TTC549 (cell line): ENCODE results near the gene WDR11.

Source experiments
- FAIRE-seq: peaks from 2 replicates; lab custom pipeline; 2012; peaks lifted over from hg19 to GRCh38; lab: Jason Lieb, UNC

The WDR11 gene

GRCh38 chr10:120850911-120851865, at the start of gene WDR11:
Gene WDR11, plus strand, starts transcription at chr10:120851362. Its CDS starts 59 bp downstream, at chr10:120851421.
- no peak for FAIRE-seq

DNA sequence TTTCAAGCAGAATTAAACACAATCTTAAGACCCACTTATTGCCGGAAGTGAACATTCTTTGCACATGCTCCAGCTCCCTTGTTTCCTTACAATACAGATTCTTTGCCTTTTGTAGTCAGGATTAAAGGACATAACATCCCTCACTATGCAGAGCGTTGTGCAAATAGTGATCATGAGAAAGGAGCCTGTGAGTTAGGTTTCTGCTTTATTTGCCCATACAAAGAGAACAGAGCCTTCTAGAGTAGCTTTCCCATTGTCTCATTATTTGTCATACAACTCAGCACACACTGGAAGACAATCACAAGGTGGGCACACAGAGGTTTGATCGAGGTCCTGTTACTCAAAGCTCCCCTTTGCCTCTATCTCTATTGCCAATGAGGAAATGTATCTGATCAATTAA, 48.2 kb upstream of the WDR11 start:
- no peak for FAIRE-seq

GRCh38 chr10:120803972-120804371, 47.2 kb upstream of the WDR11 start:
- FAIRE-seq: no peak

GRCh38 chr10:120805014-120805812, 45.9 kb upstream of the WDR11 start:
- FAIRE-seq: no peak

GRCh38 chr10:120806081-120806480, 45.1 kb upstream of the WDR11 start:
- FAIRE-seq: no peak

GRCh38 chr10:120810298-120810697, 40.9 kb upstream of the WDR11 start:
- FAIRE-seq: no peak

- FAIRE-seq: no peak
Observed at GRCh38 chr10:120813085-120813484, 38.1 kb upstream of the WDR11 start.

GRCh38 chr10:120818301-120818700, 32.9 kb upstream of the WDR11 start:
- FAIRE-seq: no peak

- no peak for FAIRE-seq
Observed at GRCh38 chr10:120819366-120819765, 31.8 kb upstream of the WDR11 start.

GRCh38 chr10:120823266-120823665, 27.9 kb upstream of the WDR11 start:
- no peak for FAIRE-seq

GRCh38 chr10:120824881-120825309, 26.3 kb upstream of the WDR11 start:
- FAIRE-seq: no peak

DNA sequence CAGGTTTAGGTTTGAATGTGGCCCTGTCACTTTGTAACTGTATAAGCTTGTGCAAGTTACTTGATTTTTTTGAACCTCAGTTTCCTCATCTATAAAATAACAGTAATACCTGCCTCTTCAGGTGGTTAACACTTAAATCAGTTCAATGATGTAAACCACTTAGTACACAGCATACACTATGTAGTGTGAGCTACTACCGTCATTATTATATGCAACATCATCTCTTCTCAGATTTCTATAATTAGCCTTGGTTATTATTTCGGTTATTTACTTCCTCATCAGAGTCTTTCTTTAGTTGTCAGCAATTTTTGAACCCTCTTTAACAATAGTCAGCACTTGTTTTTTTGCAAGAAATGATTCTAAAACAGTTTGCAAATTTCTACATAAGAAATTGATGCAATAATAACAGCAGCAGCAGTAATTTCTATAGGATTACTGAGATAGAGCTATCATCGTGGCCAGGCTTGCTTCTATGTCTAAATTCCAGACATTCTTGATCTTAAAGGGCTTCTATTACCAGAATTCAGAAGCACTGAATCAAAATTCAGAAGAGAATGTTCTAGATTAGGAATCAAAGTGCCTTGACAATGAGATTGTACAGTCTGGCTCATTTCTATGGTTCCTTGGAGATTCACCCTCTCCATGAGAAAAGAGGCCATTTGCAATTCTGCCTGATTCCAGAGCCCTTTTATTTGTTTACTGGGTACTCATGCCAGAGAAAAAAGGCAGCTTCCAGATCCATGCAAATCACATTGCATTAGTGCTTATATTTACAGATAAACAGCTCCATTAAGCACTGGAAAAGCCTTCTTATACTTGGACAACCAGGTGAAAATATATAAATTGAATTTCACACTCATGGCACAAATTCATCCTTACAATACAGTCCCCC, 25.0 kb upstream of the WDR11 start:
- no peak for FAIRE-seq

DNA sequence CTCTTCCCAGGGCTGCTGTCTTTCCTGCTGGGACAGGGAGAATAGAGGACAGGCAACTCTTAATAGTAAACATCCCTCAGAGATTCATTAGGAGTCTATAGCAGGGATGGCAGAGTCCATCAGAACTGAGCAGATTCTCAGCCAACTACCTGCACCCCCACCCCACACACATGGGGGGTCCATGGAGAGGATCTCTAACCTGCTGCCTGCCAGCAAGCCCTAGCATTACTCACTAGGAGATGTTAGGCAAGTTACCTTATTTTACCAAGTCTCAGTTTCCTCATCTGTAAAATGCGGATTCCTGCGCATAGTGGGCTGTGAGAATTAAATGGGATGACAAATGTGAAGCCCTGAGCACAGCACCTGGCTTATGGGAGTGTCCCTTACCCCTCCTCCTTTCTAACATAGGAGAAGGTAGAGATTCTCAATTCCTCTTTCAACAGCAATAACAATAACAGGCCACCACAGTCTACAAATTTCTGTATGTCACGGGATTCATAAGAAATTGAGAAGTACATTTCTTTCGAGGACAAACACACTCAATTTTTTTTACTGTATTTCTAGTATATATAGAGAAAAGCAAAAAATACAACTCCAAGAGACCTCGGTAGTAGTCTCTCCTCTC, 23.8 kb upstream of the WDR11 start:
- FAIRE-seq: no peak

DNA sequence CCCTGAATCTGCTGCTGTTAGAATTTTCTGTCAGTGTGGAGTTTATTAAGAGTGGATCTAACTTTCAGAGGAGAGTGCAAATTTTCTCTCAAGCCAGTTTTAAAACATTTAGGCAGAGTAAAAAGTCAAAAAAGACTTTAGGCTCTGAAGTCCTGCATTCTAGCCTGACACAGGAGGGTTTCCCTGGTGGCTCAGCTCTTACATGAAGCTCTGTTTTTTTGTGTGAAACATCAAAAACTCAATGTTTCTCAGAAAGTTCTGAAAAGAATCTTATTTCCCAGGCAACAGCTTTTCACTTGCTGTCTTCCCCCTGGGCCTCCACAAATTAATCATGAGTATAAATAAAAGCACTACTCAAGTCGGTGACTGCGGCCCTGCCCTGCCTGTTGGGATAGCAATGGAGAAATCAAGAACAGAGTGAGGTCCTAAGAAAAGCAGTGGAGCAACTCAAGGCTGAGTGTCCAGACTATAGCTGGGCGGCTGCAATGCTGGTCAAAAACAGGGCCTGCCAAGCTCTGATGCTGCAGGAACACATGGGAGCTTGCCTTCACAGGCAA, 22.3 kb upstream of the WDR11 start:
- FAIRE-seq: no peak

GRCh38 chr10:120832106-120832505, 19.1 kb upstream of the WDR11 start:
- FAIRE-seq: no peak

GRCh38 chr10:120833222-120833928, 17.8 kb upstream of the WDR11 start:
- FAIRE-seq: no peak

DNA sequence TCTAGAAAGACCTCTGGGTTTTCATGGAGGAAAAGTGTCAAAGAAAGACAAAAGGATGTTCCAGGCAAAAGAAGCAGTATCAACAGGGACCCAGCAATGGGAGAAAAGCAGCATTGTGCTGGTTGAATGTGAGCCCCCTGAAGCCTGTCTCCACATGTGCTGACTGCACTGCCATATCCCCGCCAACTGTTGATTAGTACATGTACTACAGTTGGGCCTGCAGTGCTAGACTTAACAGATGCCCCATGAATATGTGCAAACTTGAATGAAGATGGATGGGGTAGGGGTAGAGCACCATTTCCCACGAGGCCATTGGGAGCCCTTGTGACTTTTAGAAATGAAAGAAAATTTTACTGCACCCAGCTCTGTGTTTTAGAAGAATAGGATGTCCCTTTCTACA, 15.6 kb upstream of the WDR11 start:
- FAIRE-seq: no peak

GRCh38 chr10:120838941-120839340, 12.2 kb upstream of the WDR11 start:
- no peak for FAIRE-seq

- no peak for FAIRE-seq
Observed at GRCh38 chr10:120841522-120842189, 9.5 kb upstream of the WDR11 start.

GRCh38 chr10:120854388-120854787, 3.2 kb downstream of the WDR11 start:
- no peak for FAIRE-seq
